CD4-positive, alpha-beta T cell treated with Interleukin-10 for 1 hour (primary cell): Measurements from ENCODE around the gene SLC34A1.
A peak's percentile ranks its signal among the peaks of the same experiment; 100 is the strongest.

ENCODE experiments used
- DNase-seq: peaks from one replicate; pipeline ENCODE4 v3.0.0-alpha.2; 2020

The SLC34A1 gene

DNA sequence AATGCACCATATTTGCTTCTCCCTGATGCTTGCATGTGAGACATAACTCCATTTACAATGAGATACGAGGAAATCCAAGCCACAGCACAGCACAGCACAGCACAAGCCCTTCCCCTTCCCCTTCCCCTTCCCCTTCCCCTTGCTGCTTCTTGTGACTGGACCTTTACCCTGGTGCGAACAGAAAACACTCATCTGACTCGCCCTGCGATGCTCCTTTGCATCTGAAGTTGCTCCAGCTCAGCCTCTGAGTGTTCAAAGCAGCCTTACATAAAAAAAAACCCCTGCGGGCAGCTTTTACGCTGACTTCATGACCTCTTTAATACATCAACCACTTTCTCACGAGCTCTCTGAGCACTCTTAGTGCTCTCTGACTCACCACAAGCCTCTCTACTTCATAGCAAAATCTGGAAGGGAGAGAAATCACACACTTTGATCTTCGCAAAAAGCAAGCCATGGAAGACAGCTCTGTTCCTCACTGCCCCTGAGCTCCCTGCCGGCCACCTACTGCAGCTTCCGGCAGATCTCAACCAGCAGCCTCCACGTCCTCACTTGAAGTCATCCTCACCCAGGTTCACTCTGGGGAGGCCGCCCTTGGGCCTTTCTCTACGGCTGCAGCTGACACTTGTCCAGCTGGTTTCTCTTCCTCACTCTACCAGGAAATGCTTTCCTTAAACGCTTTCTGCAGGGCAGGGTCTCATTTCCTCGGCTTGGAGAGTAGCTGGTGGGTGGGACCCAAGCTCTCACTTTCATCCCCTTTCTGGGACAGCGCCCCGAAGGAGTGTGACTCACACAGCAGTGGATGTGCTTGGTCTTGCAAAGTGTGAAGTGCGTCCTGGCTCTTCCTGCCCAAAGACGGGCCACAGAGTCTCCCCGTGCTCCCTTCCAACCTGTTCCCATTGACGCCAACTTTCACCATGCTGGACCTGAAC is 5.3 kb downstream of the SLC34A1 start:
- DNase-seq, result peak; percentile 75

DNA sequence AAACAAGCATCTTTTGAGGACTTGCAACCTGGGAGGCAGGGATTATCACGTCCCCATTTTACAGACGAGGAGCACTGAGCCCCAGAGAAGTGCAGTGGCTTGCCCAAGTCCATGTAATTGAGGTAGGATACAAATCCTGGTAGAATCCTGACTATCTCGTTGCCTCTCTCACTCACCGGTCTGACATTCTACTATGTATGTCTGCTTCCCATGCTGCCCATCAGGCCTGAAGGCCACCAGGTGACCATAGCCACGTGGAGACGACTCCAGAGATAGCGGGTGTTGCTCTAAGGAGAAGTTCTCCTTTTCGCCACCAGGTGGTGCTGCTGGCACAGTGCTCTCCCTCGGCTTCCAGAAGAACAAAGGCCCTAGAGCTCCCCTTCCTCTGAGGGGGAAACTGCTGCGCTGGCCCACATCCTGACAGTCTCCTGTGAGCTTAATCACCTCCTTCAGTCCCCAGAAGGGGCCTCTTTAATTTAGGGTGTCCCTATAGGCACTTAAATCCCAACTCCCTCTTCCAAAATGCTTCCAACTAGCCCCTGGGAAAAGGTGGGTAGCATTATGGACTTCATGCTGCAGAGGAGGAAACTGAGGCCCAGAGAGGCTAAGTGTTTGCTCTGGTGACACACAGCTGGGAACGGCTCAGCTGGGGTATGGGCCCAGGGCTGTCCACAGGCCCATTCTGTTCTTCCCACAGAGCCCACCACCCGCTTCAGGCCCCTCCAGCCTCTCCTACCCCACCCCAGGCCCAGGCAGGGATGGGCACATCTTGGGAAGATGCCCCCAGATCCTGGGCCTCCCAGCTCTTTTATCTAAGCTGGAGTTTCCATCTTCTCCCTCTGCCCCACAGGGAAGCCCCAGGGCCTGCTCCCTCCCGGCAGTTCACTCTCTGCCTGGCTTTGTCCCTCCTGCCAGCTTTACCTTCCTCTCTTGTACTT is 6.4 kb downstream of the SLC34A1 start:
- peak; percentile 91 for DNase-seq

DNA sequence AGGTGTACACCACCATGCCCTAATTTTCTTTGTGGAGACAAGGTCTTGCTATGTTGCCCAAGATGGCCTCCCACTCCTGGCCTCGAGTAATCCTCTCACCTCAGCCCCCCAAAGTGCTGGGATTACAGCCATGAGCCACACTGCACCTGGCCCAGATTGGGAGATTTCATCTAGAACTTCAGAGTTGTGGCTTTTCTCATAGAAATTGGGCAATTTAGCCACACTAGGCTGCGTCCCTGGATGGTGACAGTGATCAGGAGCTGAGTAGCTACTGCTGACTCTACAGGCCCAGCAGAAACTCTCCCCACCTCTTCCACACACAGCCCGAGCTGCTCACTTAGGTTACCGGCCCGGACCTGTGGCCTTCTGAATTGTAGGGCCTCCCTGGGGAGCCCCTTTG is 8.5 kb downstream of the SLC34A1 start:
- DNase-seq, result no peak

DNA sequence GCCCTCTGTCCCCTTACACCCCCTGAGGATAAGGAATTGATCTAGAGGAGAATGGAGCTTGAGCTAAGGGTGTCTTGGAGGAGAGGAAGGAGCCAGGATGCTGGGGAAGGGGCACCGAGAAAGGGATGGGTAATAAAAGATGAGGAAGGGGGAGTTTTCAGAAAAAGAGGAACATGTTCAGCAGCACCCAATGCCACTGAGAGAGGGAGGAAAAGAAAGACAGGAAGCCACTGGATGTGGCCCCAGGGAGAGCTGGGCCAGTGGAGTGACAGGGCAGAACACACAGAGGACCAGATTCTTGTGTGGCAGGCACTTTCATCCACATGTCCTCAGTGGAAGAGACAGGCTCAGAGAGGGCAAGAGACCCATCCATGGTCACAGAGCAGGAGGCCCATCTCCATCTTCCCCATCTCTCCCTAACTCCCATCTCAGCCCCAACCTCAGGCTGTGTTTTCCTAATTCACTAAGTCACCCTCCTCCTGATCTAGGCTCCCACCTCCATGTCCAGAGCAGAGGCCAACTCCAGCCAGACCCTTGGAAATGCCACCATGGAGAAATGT is 9.1 kb downstream of the SLC34A1 start:
- DNase-seq, result no peak

- DNase-seq, result no peak
These were observed 9.8 kb downstream of the SLC34A1 start for GRCh38 chr5:177393990-177394389.

GRCh38 chr5:177396078-177396477 is 11.8 kb downstream of the SLC34A1 start:
- DNase-seq, result no peak

DNA sequence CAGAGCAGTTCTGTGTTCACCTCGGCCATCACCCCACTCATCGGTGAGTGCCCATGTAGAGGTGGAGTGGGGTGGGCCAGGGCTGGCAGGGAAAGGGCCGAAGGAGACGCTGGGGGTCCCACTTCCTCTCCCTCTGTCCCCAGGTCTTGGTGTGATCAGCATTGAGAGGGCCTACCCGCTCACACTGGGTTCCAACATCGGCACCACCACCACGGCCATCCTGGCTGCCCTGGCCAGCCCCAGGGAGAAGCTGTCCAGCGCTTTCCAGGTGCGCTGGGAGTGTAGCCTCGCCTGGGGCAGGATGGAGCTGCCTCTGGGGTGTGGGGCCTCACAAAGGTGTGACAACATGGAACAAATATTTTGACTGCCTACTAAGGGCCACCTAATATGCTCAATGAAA is 12.6 kb downstream of the SLC34A1 start:
- DNase-seq, result no peak

GRCh38 chr5:177397875-177398390 is 13.7 kb downstream of the SLC34A1 start:
- no peak for DNase-seq

DNA sequence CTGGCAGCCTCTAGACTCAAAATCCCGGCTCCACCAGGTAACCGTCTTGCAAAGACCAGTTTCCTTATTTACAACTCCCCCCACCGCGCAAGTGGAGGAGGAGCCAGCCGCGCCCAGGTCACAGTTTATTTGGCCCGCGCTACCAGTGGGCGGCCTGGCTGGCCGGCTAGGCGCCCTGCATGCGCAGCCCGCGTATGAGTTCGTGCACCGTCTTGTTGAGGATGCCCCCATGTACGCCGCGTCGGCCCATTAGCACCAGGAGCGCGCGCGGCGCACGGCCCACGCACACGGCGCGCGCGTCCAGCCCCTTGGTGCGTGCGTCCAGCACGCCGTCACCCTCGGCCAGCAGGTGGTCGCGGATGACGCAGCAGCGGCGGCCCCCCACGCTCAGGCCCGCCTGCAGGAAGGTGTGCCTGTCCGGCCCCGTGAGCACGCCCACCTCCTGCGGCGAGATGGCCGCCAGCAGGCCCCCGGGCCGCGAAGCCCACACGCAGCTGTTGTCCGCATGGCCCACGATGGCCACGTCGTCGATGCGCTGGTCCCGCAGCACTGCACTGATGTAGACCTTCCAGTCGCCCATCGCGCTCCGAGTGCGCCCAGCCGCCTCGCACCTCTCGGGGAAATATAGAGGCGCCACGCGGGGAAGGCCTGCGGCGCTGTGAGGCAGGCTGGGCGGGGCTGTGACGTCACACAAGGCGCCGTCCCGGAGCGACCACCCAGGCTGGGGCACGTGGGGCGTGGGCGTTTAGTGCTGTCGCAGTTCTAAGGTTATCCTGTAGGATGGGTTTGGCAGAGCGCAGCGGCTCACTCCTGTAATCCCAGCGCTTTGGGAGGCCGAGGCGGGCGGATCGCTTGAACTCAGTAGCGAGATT is 16.0 kb downstream of the SLC34A1 start, which contains the start of gene PFN3:
Gene PFN3, minus strand, starts transcription at position 665 of the 872 bp plus-strand sequence. Its CDS starts 85 bp downstream, at position 580.
- no peak for DNase-seq

- peak; percentile 76 for DNase-seq
These were observed 18.2 kb downstream of the SLC34A1 start for GRCh38 chr5:177402271-177403043.

- peak; percentile 63 for DNase-seq
These were observed 19.0 kb downstream of the SLC34A1 start for GRCh38 chr5:177403102-177403791.

DNA sequence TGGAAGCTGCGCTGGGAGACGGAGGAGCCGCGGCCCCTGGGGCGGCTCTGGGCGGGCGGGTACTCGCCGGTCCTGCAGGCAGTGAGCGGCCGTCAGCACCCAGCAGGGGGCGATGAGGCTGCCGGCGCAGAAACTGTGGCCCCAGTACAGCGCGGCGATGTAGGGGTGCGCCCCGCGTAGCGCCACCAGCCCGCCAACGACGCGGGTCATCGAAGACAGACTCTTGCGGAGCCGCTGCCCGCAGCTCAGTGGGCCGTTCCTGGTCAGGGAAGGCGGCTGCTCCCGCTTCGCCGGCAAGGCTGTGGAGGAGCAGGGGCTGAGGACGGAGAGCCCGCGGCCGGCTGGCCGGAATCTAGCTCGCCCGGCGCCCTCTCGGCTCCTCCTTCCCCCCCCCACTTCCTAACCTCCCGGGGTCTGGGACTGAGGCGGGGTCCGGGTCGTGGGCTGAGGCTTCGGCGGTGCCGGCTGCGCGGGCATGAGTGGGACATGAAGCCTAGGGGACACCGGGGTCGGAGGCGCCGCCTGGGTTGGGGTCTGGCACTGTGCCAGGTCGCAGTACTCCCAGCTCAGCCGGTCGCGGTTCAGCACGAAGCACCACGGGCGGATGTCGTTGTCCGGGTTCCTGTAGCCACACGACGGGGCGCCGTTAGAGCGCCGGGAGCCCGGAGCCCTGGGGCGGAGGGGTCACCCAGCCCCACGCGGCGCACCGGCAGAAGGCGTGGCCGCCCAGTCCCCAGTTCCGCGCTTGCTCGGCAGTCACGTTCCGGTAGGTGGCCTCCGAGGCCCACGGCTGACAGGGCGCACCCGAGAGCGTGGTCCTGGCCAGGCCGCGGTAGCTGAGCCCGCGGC is 19.8 kb downstream of the SLC34A1 start:
- DNase-seq, result peak; percentile 91

DNA sequence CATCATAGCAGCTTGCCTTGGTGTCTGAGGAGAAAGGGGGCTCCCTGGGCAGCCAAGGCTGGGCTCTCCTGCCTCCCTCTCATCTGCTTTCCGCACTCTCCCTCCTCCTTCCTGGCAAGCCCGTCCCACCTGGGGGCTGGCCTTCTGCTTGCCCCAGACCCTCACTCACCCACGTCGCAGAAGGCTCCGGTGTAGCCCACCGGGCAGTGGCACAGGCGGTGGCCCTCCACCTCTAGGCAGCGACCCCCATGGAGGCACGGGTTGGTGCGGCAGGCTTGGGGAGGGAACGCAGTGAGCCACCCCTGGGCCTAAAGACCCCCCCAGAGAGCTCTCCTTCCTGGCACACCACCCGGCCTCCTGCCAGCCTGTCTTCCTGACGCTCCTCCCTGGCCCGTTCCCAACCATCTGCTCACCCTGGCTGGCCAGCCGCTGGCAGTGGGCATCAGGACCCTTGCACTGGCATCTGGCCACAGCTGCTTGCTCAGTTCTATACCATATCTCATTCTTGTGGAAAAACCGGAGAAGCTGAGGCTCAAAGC is 20.5 kb downstream of the SLC34A1 start:
- no peak for DNase-seq

DNA sequence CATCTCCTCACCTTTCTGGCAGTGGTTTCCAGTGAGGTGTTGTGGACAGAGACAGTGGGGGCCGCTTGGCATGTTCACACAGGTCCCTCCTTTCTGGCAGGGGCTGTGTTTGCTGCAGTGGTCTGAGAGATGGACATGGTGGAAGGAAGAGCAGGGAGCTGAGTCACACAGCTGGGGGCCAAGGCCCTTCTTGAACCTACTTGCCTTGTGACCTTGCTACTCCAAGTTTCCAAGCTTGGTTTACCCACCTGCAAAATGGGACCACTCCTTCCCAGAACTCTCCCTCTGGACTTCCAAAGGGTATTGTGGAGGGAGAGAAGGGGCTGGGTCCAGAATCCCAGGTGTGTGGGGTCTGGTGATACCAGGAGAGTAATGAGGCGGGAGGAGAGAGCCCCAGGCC is 21.1 kb downstream of the SLC34A1 start:
- no peak for DNase-seq

DNA sequence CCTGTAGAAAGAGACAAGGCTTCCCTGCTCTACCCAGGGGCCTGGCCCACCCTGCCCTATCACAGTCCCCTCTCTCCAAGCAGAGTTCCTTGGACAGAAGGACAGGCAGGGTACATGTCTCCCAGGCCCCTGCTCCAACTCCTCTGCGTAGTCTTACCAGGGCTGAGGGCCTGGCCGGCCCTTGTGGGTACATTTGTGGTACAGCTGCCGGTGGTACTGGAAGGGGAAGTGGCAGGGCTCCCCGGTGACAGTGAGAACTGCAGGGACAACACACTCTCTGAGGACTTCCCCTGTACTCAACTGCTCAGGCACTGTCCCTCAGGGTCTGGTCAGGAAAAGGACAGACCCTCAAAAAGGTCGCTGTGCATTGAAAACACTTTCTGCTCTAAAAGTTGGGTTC is 21.6 kb downstream of the SLC34A1 start:
- DNase-seq, result peak; percentile 31

GRCh38 chr5:177409043-177409801 is 25.0 kb downstream of the SLC34A1 start, which contains the start of gene F12:
Gene F12 (minus strand): TSS chr5:177409564. CDS start chr5:177409527, 37 bp downstream.
- DNase-seq, result no peak

DNA sequence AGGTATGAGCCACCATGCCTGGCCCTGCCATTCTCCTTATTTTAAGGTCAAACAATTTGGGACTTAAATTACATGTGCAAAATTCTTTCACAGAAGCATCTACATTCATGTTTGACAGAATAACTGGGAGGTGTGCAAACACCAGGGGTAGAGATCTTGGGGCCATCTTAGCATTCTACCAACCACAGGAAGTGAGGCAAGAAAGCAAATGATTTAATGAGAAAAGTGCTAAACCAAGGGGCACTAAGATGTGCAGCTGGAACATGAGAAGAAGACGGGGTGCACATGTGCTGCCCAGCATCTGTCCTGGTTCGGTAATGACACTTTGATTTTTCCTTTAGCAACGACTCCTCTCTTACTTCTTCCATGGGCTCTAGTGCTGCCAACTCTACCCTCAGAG is 26.3 kb downstream of the SLC34A1 start:
- peak; percentile 34 for DNase-seq

DNA sequence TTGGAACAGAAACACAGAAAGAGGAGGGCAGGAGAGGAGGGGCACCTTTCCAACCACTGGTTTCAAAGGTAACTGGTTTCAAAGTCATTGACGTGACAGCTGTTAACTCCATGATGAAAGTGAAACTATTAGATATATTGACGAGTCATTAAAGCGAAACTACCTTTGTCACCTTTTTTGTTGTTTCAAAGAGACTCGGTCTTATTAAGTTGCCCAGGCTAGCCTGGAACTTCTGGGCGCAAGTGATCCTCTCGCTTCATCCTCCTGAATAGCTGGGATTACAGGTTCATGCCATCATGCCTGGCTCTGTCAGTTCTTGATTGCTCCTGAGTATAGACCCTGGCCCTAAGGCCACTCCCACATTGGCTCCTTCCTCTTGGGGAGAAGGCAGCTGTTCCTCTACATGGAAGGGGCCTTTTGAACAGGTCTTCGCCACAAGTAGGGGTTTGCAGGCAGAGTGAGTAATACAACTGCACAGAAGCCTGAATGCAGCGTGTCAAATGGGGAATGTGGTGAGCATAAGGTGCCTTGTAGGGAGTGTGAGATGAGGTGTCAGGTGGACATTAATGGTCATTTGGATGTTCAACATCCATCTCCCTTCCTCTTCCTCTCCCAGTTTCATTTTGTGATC is 28.5 kb downstream of the SLC34A1 start:
- DNase-seq, result peak; percentile 75
